Activated CD8-positive, alpha-beta memory T cell treated with anti-CD3 and anti-CD28 coated beads, Interleukin-2, amount 50 U/mL, for 48 hours (primary cell): ENCODE measurements around the gene PDGFD.

Experiments used
- DNase-seq: peaks from one replicate; pipeline ENCODE4 v3.0.0-alpha.2; 2020

Gene PDGFD

GRCh38 chr11:103994518-103994917 is 169.4 kb downstream of the PDGFD start:
- DNase-seq: no peak

DNA sequence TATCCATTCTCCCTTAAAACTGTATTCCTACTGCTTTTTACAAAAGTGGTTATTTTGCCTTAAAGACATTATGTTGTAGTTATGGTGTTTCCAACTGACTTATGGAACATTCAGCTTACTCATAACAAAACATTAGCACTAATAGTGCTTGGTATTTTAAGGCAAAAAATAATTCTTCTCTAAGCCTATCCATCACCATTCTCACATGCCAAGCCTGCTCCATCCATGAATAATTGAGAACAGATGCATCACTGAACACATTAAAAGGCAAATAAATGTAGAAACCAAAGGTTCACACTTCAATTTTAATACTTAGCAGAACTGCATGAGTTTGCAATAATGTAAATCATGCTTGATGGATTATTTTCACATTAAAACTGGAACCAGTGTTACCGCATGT is 169.9 kb downstream of the PDGFD start:
- DNase-seq: no peak

GRCh38 chr11:103993507-103993906 is 170.4 kb downstream of the PDGFD start:
- DNase-seq: no peak

DNA sequence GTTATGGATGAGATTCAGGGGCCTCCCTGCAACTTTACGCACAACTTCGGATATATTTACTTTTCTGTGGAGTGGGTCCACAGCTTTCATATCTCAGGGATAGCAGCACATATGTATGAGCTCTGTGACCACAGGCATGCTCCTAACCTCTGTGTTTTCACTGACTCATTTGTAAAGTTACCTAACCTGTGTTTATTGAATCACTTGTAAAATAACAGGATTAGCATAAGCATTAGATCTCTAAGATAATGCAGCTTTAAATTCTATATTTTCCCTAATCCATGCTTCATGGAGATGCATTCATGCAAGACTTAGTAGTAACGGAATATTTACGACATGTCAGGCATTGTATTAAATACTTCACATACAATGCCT is 175.4 kb downstream of the PDGFD start:
- no peak for DNase-seq

DNA sequence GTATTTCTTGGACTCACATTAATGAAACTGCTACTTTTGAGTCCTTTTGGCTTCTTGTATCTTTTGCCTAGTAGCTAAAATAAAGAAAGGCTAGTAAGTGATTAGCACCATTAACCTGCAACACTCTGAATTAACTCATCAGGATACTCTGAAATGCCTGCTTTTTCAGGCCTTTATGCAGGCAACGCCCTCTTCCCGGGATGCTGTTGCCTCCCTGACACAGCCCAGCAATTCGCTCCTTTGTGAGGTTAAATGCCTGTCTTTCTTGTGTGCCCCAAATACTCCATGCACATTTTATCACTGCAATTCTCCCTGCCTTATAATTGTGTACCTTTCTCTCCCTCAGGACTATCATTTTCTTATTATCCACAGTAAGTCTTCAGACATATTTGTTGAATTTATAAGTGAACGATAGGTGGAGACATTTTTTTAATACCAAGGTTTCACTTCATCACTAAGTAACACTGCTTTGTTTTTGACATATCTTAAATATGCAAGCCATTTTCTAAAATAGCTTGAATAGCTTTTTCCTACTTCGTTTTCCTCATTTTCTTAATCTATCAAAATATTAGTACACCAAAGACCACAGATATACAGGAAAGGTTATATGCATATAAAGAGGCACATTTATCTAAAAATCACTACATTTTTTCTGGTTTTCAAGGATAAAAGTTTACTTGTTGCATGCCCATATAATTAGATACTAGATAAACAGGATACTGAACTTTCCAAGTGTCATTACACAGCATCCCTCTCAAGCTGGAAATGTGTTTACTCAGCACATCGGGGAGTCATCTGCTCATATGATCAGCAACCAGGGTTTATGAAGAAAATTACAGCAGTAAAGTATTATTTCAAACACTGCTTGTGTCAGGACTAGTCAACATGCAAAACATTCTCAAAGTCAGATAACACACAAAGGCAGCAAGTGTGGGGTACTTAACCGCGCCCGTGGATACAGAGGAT is 176.0 kb downstream of the PDGFD start:
- no peak for DNase-seq

GRCh38 chr11:103985041-103985440 is 178.9 kb downstream of the PDGFD start:
- no peak for DNase-seq

- DNase-seq: no peak
These were observed 183.8 kb downstream of the PDGFD start for GRCh38 chr11:103980108-103980507.

- no peak for DNase-seq
These were observed 185.0 kb downstream of the PDGFD start for GRCh38 chr11:103978616-103979595.

DNA sequence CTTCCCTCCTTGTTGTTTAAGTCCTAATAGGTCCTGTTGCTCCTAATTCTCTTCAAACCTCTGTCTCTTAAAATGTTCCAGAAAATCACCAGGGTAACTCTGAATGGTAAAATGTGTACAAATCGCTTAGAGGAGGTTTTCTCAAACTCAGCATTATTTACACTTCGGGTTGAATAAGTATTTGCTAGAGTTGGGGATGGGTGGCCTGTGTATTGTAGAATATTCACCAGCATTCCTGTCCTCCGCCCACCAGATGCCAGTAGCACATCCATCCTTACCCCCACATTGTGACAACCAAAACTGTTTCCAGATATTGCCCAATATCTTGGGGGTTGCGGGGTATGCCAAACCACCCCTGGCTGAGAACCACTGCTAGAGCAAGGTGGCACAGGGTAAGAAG is 191.9 kb downstream of the PDGFD start:
- DNase-seq: no peak

- no peak for DNase-seq
These were observed 193.2 kb downstream of the PDGFD start for GRCh38 chr11:103970701-103971249.

GRCh38 chr11:103968685-103969084 is 195.3 kb downstream of the PDGFD start:
- no peak for DNase-seq

DNA sequence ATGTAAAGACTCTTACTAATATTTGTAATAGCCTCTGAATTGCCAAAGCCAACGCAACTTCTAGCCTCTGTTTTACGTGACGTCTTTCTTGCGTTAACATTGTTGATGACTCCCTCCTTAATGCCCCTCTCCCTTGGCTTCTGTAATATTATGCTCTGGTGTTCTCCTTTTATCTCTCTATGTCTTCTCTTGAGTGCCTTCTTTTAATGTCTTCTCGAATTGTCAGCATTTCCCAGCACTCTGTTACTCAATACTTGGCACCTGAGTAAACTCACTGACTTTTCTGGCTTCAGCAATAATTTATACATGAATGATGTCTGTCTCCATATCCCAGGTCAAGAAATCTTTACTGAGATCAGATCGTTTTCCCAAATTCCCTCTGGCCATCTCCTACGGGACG is 196.0 kb downstream of the PDGFD start:
- no peak for DNase-seq

GRCh38 chr11:103964390-103964789 is 199.6 kb downstream of the PDGFD start:
- DNase-seq: no peak

- no peak for DNase-seq
These were observed 200.3 kb downstream of the PDGFD start for GRCh38 chr11:103963648-103964047.

GRCh38 chr11:103961010-103961409 is 202.9 kb downstream of the PDGFD start:
- no peak for DNase-seq

- DNase-seq: no peak
These were observed 203.8 kb downstream of the PDGFD start for GRCh38 chr11:103960108-103960507.

GRCh38 chr11:103959279-103959942 is 204.5 kb downstream of the PDGFD start:
- DNase-seq: no peak

- DNase-seq: no peak
These were observed 205.3 kb downstream of the PDGFD start for GRCh38 chr11:103958475-103959215.

DNA sequence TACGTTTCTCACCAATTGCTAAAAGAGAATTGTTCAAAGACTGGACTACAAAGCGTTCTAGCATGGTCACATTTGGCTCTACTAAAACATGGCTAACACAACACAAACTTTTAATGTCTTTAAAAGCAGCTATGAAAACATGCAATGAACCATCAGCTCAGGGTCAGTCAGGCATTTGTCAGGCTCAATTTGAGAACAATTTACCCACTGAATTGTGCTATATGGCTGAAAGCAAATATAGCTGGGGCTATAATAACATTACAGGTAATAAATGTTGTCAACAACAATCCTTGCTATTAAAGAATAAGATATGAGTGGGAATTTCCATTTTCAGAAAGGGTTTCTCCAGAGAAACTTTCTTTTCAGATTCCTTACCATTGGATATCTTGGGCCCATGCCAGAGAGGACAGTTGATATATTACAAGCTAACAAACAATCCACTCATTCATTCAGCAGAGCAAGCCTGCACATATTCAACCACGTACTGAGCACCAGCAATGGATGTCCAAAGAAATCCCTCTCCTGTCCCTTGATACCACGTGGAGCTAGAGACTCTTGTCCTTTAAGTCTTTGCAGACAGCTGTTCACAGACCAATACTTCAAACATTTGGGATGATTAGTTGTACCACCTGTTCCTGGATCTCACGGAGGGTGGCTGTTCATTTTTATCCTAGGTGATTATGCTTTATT is 210.0 kb downstream of the PDGFD start:
- no peak for DNase-seq

DNA sequence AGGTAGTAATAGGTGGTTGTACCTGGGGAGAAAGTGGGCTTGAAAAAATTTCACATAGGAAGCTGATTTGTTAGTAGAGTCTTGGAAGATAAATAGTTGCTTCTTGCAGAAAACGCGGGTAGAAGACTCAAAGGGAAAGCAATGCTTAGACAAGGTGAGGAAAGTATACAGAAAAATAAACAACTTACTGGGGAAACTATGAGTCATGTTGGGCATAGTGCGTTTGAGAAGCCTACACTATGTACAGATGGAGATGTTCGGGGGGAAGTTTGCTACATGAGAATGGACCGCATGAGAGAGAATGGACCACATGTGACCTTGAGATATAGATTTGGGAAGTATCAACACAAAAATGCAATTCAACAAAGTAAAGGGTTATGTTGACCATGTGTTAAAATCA is 214.2 kb downstream of the PDGFD start:
- DNase-seq: no peak

DNA sequence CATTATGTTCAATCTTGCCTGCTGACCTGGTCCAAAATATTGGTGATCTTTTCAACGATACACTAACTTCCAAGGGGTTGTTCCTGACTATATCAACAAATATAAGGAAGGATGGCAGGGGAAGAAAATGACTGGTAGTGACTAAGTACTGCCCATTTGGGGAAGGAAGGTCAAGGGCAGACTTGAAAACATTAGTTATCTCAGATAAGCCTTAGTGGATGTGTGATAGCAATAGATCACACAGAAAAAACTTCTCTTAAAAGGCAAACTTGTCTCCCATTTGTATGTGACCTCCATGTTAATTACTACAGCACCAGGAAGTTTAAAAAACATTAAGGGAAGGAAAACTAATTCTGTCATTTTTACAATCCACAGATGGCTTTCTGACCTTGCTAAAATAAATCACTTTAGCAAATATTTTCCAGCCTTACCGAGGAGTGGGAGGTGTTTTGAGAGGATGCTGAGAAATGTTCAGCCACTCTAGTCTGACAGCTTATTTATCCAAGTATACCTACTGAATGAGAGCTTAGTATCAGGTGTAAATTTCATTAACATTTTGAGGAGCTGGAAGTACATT is 215.7 kb downstream of the PDGFD start:
- no peak for DNase-seq
